ENCODE results near the gene LHFPL4. TPM values are rescaled to one million over a fixed set of nuclear protein-coding genes. Genes with fewer than 3 reads are reported as not detected.

Gene LHFPL4
- total and polyA plus RNA-seq, 2 experiments from 2014 or later: 0.19 TPM; not detected in 1

GRCh38 chr3:9534429-9534828 is 19.2 kb downstream of the LHFPL4 start:
- WGBS, 2 experiments (ENCODE audit: low coverage in 1 of 2, low lambda C conversion rate in 2 of 2, missing lambda C conversion rate in 2 of 2): 41 to 43% methylated on average over 3 of the region's 3 CpGs
- Histone ChIP-seq H2AFZ (no peak overlapping the region), H3K9me3 (ENCODE audit: low read depth) (no peaks in the 10 kb centered on the region), H3K9ac (no peak overlapping the region), H3F3A (ENCODE audit: insufficient read depth) (no peaks in the 10 kb centered on the region), H3K4me2 (ENCODE audit: unreplicated experiment) (no peak overlapping the region), H3K27ac (no peak overlapping the region), H3K4me3 (no peak overlapping the region), H4K20me1 (ENCODE audit: insufficient read depth) (no peaks in the 10 kb centered on the region), H3K79me2 (ENCODE audit: insufficient read depth) (no peaks in the 10 kb centered on the region), H3K27me3 (replicated peaks; ENCODE audit: insufficient read depth) (peaks cover 14% of the 10 kb centered on the region), H3K4me1 (ENCODE audit: insufficient read depth) (no peaks in the 10 kb centered on the region), H3K36me3 (ENCODE audit: low read depth) (no peaks in the 10 kb centered on the region), H3K9me2 (ENCODE audit: insufficient read depth) (no peaks in the 10 kb centered on the region)
- in situ Hi-C loops (cut with MboI): no loop called here
- TF ChIP-seq EZH2phosphoT487 (IDR thresholded peaks at IDR 0.05; ENCODE audit: insufficient read depth, low read depth): no peak
- no peak for TF ChIP-seq EZH2 (IDR thresholded peaks at IDR 0.05; ENCODE audit: insufficient read depth, poor library complexity, severe bottlenecking)
- DNase-seq: no peak

- Histone ChIP-seq H3K27ac (no peak overlapping the region), H3K9me2 (ENCODE audit: insufficient read depth) (no peaks in the 10 kb centered on the region), H4K20me1 (ENCODE audit: insufficient read depth) (no peaks in the 10 kb centered on the region), H3F3A (ENCODE audit: insufficient read depth) (no peaks in the 10 kb centered on the region), H3K36me3 (ENCODE audit: low read depth) (no peaks in the 10 kb centered on the region), H3K79me2 (ENCODE audit: insufficient read depth) (no peaks in the 10 kb centered on the region), H3K4me3 (no peak overlapping the region), H2AFZ (no peak overlapping the region), H3K9ac (no peak overlapping the region), H3K4me2 (ENCODE audit: unreplicated experiment) (no peak overlapping the region), H3K4me1 (ENCODE audit: insufficient read depth) (no peaks in the 10 kb centered on the region), H3K9me3 (ENCODE audit: low read depth) (no peaks in the 10 kb centered on the region), H3K27me3 (replicated peaks; ENCODE audit: insufficient read depth) (peaks cover 11% of the 10 kb centered on the region)
- in situ Hi-C loops (cut with MboI): no loop called here
- TF ChIP-seq EZH2phosphoT487 (IDR thresholded peaks at IDR 0.05; ENCODE audit: insufficient read depth, low read depth) (no peak), EZH2 (IDR thresholded peaks at IDR 0.05; ENCODE audit: insufficient read depth, poor library complexity, severe bottlenecking) (no peak)
- WGBS, 2 experiments (ENCODE audit: low coverage in 1 of 2, low lambda C conversion rate in 2 of 2, missing lambda C conversion rate in 2 of 2): 36 to 52% methylated on average over 2 of the region's 2 CpGs
- DNase-seq: no peak
Measured at GRCh38 chr3:9525078-9525477, 28.5 kb downstream of the LHFPL4 start.

- in situ Hi-C loops (cut with MboI): no loop called here
- Histone ChIP-seq H3K4me1 (ENCODE audit: insufficient read depth) (no peaks in the 10 kb centered on the region), H4K20me1 (ENCODE audit: insufficient read depth) (no peaks in the 10 kb centered on the region), H3F3A (ENCODE audit: insufficient read depth) (no peaks in the 10 kb centered on the region), H3K9me3 (ENCODE audit: low read depth) (no peaks in the 10 kb centered on the region), H3K36me3 (ENCODE audit: low read depth) (no peaks in the 10 kb centered on the region), H3K9me2 (ENCODE audit: insufficient read depth) (no peaks in the 10 kb centered on the region), H3K79me2 (ENCODE audit: insufficient read depth) (no peaks in the 10 kb centered on the region), H3K4me2 (ENCODE audit: unreplicated experiment) (no peak overlapping the region), H3K27me3 (replicated peaks; ENCODE audit: insufficient read depth) (0 out of 2 replicates have a peak, but pooled peaks cover 7% of the 10 kb centered on the region), H3K27ac (no peak overlapping the region), H3K9ac (no peak overlapping the region), H3K4me3 (no peak overlapping the region), H2AFZ (no peak overlapping the region)
- no peak for TF ChIP-seq EZH2 (IDR thresholded peaks at IDR 0.05; ENCODE audit: insufficient read depth, poor library complexity, severe bottlenecking)
- no peak for TF ChIP-seq EZH2phosphoT487 (IDR thresholded peaks at IDR 0.05; ENCODE audit: insufficient read depth, low read depth)
- 15 to 30% methylated on average over 2 of the region's 2 CpGs for WGBS, 2 experiments (ENCODE audit: low coverage in 1 of 2, low lambda C conversion rate in 2 of 2, missing lambda C conversion rate in 2 of 2)
- DNase-seq: no peak
Measured at GRCh38 chr3:9514956-9515355, 38.7 kb downstream of the LHFPL4 start.

- TF ChIP-seq EZH2 (IDR thresholded peaks at IDR 0.05; ENCODE audit: insufficient read depth, poor library complexity, severe bottlenecking) (no peak), EZH2phosphoT487 (IDR thresholded peaks at IDR 0.05; ENCODE audit: insufficient read depth, low read depth) (no peak)
- no peak overlapping the region for H3K27ac ChIP-seq
- no peak overlapping the region for H2AFZ ChIP-seq
- H3K79me2 ChIP-seq (ENCODE audit: insufficient read depth): no peaks in the 10 kb centered on the region
- H3K9me3 ChIP-seq (ENCODE audit: low read depth): no peaks in the 10 kb centered on the region
- H3K27me3 ChIP-seq (replicated peaks; ENCODE audit: insufficient read depth): peaks cover 13% of the 10 kb centered on the region
- no peaks in the 10 kb centered on the region for H4K20me1 ChIP-seq (ENCODE audit: insufficient read depth)
- WGBS, 2 experiments (ENCODE audit: low coverage in 1 of 2, low lambda C conversion rate in 2 of 2, missing lambda C conversion rate in 2 of 2): 27 to 29% methylated on average over 4 of the region's 4 CpGs
- no peaks in the 10 kb centered on the region for H3K36me3 ChIP-seq (ENCODE audit: low read depth)
- in situ Hi-C loops (cut with MboI): no loop called here
- H3K9me2 ChIP-seq (ENCODE audit: insufficient read depth): no peaks in the 10 kb centered on the region
- no peaks in the 10 kb centered on the region for H3F3A ChIP-seq (ENCODE audit: insufficient read depth)
- no peak overlapping the region for H3K4me2 ChIP-seq (ENCODE audit: unreplicated experiment)
- H3K4me1 ChIP-seq (ENCODE audit: insufficient read depth): no peaks in the 10 kb centered on the region
- no peak for DNase-seq
- no peak overlapping the region for H3K4me3 ChIP-seq
- no peak overlapping the region for H3K9ac ChIP-seq
Measured at GRCh38 chr3:9514306-9514705, 39.3 kb downstream of the LHFPL4 start.
